ENCODE data around the gene PIP5K1B. TPM values are rescaled to one million over a fixed set of nuclear protein-coding genes. Genes with fewer than 3 reads are reported as not detected.
A peak's percentile ranks its signal among the peaks of the same experiment; 100 is the strongest.

Gene PIP5K1B
- total and polyA plus RNA-seq, 2 of the 13 experiments (the other 11 are each of a cell fraction or from before 2014, with no cell fraction given): 15.8 to 17.5 TPM

GRCh38 chr9:68705531-68706362 is 707 bp downstream of the PIP5K1B start (continued):
- TF ChIP-seq, protein P1, sequence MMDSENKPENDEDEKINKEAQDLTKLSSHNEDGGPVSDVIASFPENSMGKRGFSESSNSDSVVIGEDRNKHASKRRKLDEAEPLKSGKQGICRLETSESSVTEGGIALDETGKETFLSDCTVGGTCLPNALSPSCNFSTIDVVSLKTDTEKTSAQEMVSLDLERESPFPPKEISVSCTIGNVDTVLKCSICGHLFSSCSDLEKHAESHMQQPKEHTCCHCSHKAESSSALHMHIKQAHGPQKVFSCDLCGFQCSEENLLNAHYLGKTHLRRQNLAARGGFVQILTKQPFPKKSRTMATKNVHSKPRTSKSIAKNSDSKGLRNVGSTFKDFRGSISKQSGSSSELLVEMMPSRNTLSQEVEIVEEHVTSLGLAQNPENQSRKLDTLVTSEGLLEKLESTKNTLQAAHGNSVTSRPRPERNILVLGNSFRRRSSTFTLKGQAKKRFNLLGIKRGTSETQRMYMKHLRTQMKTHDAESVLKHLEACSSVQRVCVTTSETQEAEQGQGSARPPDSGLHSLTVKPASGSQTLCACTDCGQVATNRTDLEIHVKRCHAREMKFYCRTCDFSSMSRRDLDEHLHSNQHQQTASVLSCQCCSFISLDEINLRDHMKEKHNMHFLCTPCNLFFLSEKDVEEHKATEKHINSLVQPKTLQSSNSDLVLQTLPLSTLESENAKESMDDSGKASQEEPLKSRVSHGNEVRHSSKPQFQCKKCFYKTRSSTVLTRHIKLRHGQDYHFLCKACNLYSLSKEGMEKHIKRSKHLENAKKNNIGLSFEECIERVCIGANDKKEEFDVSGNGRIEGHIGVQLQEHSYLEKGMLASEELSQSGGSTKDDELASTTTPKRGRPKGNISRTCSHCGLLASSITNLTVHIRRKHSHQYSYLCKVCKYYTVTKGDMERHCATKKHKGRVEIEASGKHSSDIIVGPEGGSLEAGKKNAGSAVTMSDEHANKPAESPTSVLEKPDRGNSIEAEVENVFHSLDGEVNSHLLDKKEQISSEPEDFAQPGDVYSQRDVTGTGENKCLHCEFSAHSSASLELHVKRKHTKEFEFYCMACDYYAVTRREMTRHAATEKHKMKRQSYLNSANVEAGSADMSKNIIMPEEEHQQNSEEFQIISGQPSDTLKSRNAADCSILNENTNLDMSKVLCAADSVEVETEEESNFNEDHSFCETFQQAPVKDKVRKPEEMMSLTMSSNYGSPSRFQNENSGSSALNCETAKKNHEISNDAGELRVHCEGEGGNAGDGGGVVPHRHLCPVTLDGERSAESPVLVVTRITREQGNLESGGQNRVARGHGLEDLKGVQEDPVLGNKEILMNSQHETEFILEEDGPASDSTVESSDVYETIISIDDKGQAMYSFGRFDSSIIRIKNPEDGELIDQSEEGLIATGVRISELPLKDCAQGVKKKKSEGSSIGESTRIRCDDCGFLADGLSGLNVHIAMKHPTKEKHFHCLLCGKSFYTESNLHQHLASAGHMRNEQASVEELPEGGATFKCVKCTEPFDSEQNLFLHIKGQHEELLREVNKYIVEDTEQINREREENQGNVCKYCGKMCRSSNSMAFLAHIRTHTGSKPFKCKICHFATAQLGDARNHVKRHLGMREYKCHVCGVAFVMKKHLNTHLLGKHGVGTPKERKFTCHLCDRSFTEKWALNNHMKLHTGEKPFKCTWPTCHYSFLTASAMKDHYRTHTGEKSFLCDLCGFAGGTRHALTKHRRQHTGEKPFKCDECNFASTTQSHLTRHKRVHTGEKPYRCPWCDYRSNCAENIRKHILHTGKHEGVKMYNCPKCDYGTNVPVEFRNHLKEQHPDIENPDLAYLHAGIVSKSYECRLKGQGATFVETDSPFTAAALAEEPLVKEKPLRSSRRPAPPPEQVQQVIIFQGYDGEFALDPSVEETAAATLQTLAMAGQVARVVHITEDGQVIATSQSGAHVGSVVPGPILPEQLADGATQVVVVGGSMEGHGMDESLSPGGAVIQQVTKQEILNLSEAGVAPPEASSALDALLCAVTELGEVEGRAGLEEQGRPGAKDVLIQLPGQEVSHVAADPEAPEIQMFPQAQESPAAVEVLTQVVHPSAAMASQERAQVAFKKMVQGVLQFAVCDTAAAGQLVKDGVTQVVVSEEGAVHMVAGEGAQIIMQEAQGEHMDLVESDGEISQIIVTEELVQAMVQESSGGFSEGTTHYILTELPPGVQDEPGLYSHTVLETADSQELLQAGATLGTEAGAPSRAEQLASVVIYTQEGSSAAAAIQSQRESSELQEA (CRISPR knock-in tag; IDR thresholded peaks at IDR 0.05; ENCODE audit: not compliant biosample characterization): no peak
- TF ChIP-seq ELF1 (CRISPR knock-in tag; IDR thresholded peaks at IDR 0.05): no peak
- TF ChIP-seq ATF5 (CRISPR knock-in tag; IDR thresholded peaks at IDR 0.05; ENCODE audit: low read depth): no peak
- TF ChIP-seq, protein P2, sequence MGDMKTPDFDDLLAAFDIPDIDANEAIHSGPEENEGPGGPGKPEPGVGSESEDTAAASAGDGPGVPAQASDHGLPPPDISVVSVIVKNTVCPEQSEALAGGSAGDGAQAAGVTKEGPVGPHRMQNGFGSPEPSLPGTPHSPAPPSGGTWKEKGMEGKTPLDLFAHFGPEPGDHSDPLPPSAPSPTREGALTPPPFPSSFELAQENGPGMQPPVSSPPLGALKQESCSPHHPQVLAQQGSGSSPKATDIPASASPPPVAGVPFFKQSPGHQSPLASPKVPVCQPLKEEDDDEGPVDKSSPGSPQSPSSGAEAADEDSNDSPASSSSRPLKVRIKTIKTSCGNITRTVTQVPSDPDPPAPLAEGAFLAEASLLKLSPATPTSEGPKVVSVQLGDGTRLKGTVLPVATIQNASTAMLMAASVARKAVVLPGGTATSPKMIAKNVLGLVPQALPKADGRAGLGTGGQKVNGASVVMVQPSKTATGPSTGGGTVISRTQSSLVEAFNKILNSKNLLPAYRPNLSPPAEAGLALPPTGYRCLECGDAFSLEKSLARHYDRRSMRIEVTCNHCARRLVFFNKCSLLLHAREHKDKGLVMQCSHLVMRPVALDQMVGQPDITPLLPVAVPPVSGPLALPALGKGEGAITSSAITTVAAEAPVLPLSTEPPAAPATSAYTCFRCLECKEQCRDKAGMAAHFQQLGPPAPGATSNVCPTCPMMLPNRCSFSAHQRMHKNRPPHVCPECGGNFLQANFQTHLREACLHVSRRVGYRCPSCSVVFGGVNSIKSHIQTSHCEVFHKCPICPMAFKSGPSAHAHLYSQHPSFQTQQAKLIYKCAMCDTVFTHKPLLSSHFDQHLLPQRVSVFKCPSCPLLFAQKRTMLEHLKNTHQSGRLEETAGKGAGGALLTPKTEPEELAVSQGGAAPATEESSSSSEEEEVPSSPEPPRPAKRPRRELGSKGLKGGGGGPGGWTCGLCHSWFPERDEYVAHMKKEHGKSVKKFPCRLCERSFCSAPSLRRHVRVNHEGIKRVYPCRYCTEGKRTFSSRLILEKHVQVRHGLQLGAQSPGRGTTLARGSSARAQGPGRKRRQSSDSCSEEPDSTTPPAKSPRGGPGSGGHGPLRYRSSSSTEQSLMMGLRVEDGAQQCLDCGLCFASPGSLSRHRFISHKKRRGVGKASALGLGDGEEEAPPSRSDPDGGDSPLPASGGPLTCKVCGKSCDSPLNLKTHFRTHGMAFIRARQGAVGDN (CRISPR knock-in tag; IDR thresholded peaks at IDR 0.05): peak; percentile 50
- no peak for TF ChIP-seq FOXA3 (CRISPR knock-in tag; IDR thresholded peaks at IDR 0.05)
- TF ChIP-seq SP140L (CRISPR knock-in tag; IDR thresholded peaks at IDR 0.05; ENCODE audit: borderline replicate concordance): no peak
- no peak for TF ChIP-seq SOX6 (IDR thresholded peaks at IDR 0.05)
- TF ChIP-seq SOX6 (CRISPR knock-in tag; IDR thresholded peaks at IDR 0.05): 0 out of 2 replicates have a peak, but pooled peaks have one; percentile 8
- no peak for TF ChIP-seq NFATC3 (CRISPR knock-in tag; IDR thresholded peaks at IDR 0.05)
- no peak for TF ChIP-seq NR3C1 (CRISPR knock-in tag; IDR thresholded peaks at IDR 0.05)
- no peak for TF ChIP-seq ZNF713 (CRISPR knock-in tag; IDR thresholded peaks at IDR 0.05)
- no peak for TF ChIP-seq PLRG1 (conservative IDR thresholded peaks at IDR 0.05)
- TF ChIP-seq, protein P3, sequence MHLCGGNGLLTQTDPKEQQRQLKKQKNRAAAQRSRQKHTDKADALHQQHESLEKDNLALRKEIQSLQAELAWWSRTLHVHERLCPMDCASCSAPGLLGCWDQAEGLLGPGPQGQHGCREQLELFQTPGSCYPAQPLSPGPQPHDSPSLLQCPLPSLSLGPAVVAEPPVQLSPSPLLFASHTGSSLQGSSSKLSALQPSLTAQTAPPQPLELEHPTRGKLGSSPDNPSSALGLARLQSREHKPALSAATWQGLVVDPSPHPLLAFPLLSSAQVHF (CRISPR knock-in tag; IDR thresholded peaks at IDR 0.05): 0 out of 2 replicates have a peak, but pooled peaks have one; percentile 30
- TF ChIP-seq, protein P4, sequence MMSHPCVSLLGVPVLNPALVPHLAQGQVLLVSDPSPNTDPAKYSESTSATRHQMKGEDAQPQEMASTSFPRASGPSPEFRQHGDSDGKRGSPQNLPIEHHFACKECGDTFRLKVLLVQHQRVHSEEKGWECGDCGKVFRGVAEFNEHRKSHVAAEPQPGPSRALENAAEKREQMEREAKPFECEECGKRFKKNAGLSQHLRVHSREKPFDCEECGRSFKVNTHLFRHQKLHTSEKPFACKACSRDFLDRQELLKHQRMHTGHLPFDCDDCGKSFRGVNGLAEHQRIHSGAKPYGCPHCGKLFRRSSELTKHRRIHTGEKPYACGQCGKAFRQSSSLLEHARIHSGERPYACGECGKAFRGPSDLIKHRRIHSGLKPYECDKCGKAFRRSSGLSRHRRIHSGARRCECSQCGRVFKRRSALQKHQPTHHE (CRISPR knock-in tag; IDR thresholded peaks at IDR 0.05; ENCODE audit: borderline replicate concordance): no peak
